WTC11 (cell line): ENCODE data around the gene TMC1. TPM values are rescaled to one million over a fixed set of nuclear protein-coding genes. Genes with fewer than 3 reads are reported as not detected.

ENCODE experiments used
- ATAC-seq: fragments of 200-7000 bp; cut with Tn5 transposase; 2 replicates; pipeline ENCODE4 v1.10.0; 2021; ENCODE audit warnings: mild to moderate bottlenecking, moderate library complexity
- CTCF ChIA-PET: fragments of 300-600 bp; sonication (Branson Sonifier 250); formaldehyde crosslinking; loops from one replicate; lab custom pipeline; 2021; ENCODE audit warnings: antibody characterized with exemption; lab: Charles Lee
- POLR2A ChIA-PET: fragments of 350-600 bp; sonication (Branson Sonifier 250); formaldehyde crosslinking; loops from one replicate; lab custom pipeline; 2021; ENCODE audit warnings: antibody characterized with exemption; lab: Charles Lee
- DNase-seq: peaks from one replicate; pipeline ENCODE4 v3.0.0; 2021; ENCODE audit warnings: low spot score
- H3K27ac Mint-ChIP-seq: 2 replicates; pipeline ENCODE4 v1.8.0; 2021; ENCODE audit warnings: mixed read lengths
- H3K27me3 Mint-ChIP-seq: 2 replicates; pipeline ENCODE4 v1.8.0; 2021; ENCODE audit warnings: low read depth, mild to moderate bottlenecking, moderate library complexity, mixed read lengths
- H3K36me3 Mint-ChIP-seq: 2 replicates; pipeline ENCODE4 v1.8.0; 2021; ENCODE audit warnings: mixed read lengths
- H3K4me1 Mint-ChIP-seq: 2 replicates; pipeline ENCODE4 v1.8.0; 2022; ENCODE audit warnings: mixed read lengths
- H3K4me3 Mint-ChIP-seq: 2 replicates; pipeline ENCODE4 v1.8.0; 2021; ENCODE audit warnings: mild to moderate bottlenecking, moderate library complexity, mixed read lengths
- H3K9me3 Mint-ChIP-seq: 2 replicates; pipeline ENCODE4 v1.8.0; 2021; ENCODE audit warnings: mixed read lengths
- ATF1 ChIP-seq: sonication (generic); formaldehyde crosslinking; IDR thresholded peaks from 2 replicates; pipeline ENCODE4 v1.8.1; 2023; ENCODE audit warnings: mild to moderate bottlenecking, moderate library complexity, missing genetic modification reagents
- CREB1 ChIP-seq: sonication (generic); formaldehyde crosslinking; IDR thresholded peaks from 2 replicates; pipeline ENCODE4 v1.8.0; 2023; ENCODE audit warnings: mild to moderate bottlenecking, missing genetic modification reagents
- FOXJ3 ChIP-seq: sonication (generic); formaldehyde crosslinking; IDR thresholded peaks from 2 replicates; pipeline ENCODE4 v1.9.0; 2021; ENCODE audit warnings: missing genetic modification reagents, mild to moderate bottlenecking, borderline replicate concordance
- FOXK1 ChIP-seq: sonication (generic); formaldehyde crosslinking; IDR thresholded peaks from 2 replicates; pipeline ENCODE4 v1.8.0; 2022; ENCODE audit warnings: mild to moderate bottlenecking, moderate library complexity, missing genetic modification reagents
- HMGXB4 ChIP-seq: sonication (generic); formaldehyde crosslinking; IDR thresholded peaks from 2 replicates; pipeline ENCODE4 v1.8.1; 2023; ENCODE audit warnings: mild to moderate bottlenecking, moderate library complexity, missing genetic modification reagents
- NFE2L1 ChIP-seq: sonication (generic); formaldehyde crosslinking; IDR thresholded peaks from 2 replicates; pipeline ENCODE4 v1.8.1; 2023; ENCODE audit warnings: missing genetic modification reagents
- TCF7 ChIP-seq: sonication (generic); formaldehyde crosslinking; IDR thresholded peaks from 2 replicates; pipeline ENCODE4 v1.8.0; 2022; ENCODE audit warnings: mild to moderate bottlenecking, low read depth, missing genetic modification reagents, moderate library complexity
- ZBTB21 ChIP-seq: sonication (generic); formaldehyde crosslinking; IDR thresholded peaks from 2 replicates; pipeline ENCODE4 v1.8.1; 2023; ENCODE audit warnings: mild to moderate bottlenecking, missing genetic modification reagents, borderline replicate concordance
- ZBTB43 ChIP-seq: sonication (generic); formaldehyde crosslinking; IDR thresholded peaks from 2 replicates; pipeline ENCODE4 v1.8.1; 2023; ENCODE audit warnings: mild to moderate bottlenecking, missing genetic modification reagents
- ZNF121 ChIP-seq: sonication (generic); formaldehyde crosslinking; IDR thresholded peaks from 2 replicates; pipeline ENCODE4 v1.8.0; 2023; ENCODE audit warnings: missing genetic modification reagents
- ZNF317 ChIP-seq: sonication (generic); formaldehyde crosslinking; IDR thresholded peaks from 2 replicates; pipeline ENCODE4 v1.8.1; 2023; ENCODE audit warnings: low read depth, mild to moderate bottlenecking, moderate library complexity, missing genetic modification reagents, borderline replicate concordance
- ZNF396 ChIP-seq: fragments of 250-450 bp; sonication (Bioruptor Pico); IDR thresholded peaks from 2 replicates; pipeline ENCODE4 v1.8.0; 2021; ENCODE audit warnings: mild to moderate bottlenecking, moderate library complexity, borderline replicate concordance
- ZNF416 ChIP-seq: fragments of 250-450 bp; sonication (Bioruptor Pico); IDR thresholded peaks from 2 replicates; pipeline ENCODE4 v1.9.0; 2021; ENCODE audit warnings: mild to moderate bottlenecking, inconsistent platforms
- total RNA-seq: library from RNA; stranded (reverse); gene quantifications from 3 replicates; pipeline ENCODE4 v1.2.3, GENCODE V29; 2021
- TF ChIP-seq, protein P1 (sequence below): fragments of 250-450 bp; sonication (Bioruptor Pico); IDR thresholded peaks from 2 replicates; pipeline ENCODE4 v1.9.0; 2021; ENCODE audit warnings: mild to moderate bottlenecking, borderline replicate concordance
- TF ChIP-seq, protein P2 (sequence below): sonication (generic); formaldehyde crosslinking; IDR thresholded peaks from 2 replicates; pipeline ENCODE4 v1.8.0; 2022; ENCODE audit warnings: mild to moderate bottlenecking, missing genetic modification reagents
- TF ChIP-seq, protein P3 (sequence below): sonication (generic); formaldehyde crosslinking; IDR thresholded peaks from 2 replicates; pipeline ENCODE4 v1.8.1; 2022; ENCODE audit warnings: missing genetic modification reagents, borderline replicate concordance

Gene TMC1
- total RNA-seq, 1 experiment from 2014 or later: 0.31 TPM

GRCh38 chr9:72753266-72753893 is 232.0 kb downstream of the TMC1 start:
- H3K27ac Mint-ChIP-seq: no peak overlapping the region
- ChIA-PET CTCF (interaction anchor here (0.6 to 0.7 kb wide), 3 partner anchors 184 to 515 kb away, joined by 5 to 7 read pairs (median 5); no protein-coding TSS in a partner anchor), POLR2A (interaction anchor here (0.6 kb wide), 1 partner anchor 387 kb away, joined by 4 read pairs; no protein-coding TSS in a partner anchor)
- DNase-seq: no peak
- H3K4me3 Mint-ChIP-seq: no peak overlapping the region
- H3K9me3 Mint-ChIP-seq: no peaks in the 10 kb centered on the region
- no peaks in the 10 kb centered on the region for H3K36me3 Mint-ChIP-seq
- peaks cover 4% of the 10 kb centered on the region for H3K4me1 Mint-ChIP-seq
- no peak for ATAC-seq
- TF ChIP-seq ZNF317 (CRISPR knock-in tag): no peak
- TF ChIP-seq FOXK1 (CRISPR knock-in tag): no peak
- TF ChIP-seq FOXJ3: no peak
- no peak for TF ChIP-seq HMGXB4 (CRISPR knock-in tag)
- TF ChIP-seq, protein P1, sequence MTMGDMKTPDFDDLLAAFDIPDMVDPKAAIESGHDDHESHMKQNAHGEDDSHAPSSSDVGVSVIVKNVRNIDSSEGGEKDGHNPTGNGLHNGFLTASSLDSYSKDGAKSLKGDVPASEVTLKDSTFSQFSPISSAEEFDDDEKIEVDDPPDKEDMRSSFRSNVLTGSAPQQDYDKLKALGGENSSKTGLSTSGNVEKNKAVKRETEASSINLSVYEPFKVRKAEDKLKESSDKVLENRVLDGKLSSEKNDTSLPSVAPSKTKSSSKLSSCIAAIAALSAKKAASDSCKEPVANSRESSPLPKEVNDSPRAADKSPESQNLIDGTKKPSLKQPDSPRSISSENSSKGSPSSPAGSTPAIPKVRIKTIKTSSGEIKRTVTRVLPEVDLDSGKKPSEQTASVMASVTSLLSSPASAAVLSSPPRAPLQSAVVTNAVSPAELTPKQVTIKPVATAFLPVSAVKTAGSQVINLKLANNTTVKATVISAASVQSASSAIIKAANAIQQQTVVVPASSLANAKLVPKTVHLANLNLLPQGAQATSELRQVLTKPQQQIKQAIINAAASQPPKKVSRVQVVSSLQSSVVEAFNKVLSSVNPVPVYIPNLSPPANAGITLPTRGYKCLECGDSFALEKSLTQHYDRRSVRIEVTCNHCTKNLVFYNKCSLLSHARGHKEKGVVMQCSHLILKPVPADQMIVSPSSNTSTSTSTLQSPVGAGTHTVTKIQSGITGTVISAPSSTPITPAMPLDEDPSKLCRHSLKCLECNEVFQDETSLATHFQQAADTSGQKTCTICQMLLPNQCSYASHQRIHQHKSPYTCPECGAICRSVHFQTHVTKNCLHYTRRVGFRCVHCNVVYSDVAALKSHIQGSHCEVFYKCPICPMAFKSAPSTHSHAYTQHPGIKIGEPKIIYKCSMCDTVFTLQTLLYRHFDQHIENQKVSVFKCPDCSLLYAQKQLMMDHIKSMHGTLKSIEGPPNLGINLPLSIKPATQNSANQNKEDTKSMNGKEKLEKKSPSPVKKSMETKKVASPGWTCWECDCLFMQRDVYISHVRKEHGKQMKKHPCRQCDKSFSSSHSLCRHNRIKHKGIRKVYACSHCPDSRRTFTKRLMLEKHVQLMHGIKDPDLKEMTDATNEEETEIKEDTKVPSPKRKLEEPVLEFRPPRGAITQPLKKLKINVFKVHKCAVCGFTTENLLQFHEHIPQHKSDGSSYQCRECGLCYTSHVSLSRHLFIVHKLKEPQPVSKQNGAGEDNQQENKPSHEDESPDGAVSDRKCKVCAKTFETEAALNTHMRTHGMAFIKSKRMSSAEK (CRISPR knock-in tag): no peak
- TF ChIP-seq ZNF396 (CRISPR knock-in tag): no peak
- no peak for TF ChIP-seq TCF7 (CRISPR knock-in tag)
- no peak for TF ChIP-seq NFE2L1 (CRISPR knock-in tag)
- no peak for TF ChIP-seq CREB1 (CRISPR knock-in tag)
- TF ChIP-seq, protein P2, sequence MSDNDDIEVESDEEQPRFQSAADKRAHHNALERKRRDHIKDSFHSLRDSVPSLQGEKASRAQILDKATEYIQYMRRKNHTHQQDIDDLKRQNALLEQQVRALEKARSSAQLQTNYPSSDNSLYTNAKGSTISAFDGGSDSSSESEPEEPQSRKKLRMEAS (CRISPR knock-in tag): no peak
- no peaks in the 10 kb centered on the region for H3K27me3 Mint-ChIP-seq

GRCh38 chr9:72755836-72756235 is 234.4 kb downstream of the TMC1 start:
- Mint-ChIP-seq H3K4me1 (no peaks in the 10 kb centered on the region), H3K27ac (no peak overlapping the region), H3K36me3 (no peaks in the 10 kb centered on the region), H3K9me3 (no peaks in the 10 kb centered on the region), H3K27me3 (no peaks in the 10 kb centered on the region), H3K4me3 (no peak overlapping the region)
- ChIA-PET POLR2A (no interaction called here), CTCF (no interaction called here)
- DNase-seq (no peak), ATAC-seq (no peak)
- TF ChIP-seq ZBTB21 (CRISPR knock-in tag) (no peak), ATF1 (CRISPR knock-in tag) (no peak), ZBTB43 (CRISPR knock-in tag) (no peak), ZNF121 (CRISPR knock-in tag) (no peak), FOXJ3 (no peak), ZNF396 (CRISPR knock-in tag) (no peak), ZNF416 (no peak)
- TF ChIP-seq, protein P3, sequence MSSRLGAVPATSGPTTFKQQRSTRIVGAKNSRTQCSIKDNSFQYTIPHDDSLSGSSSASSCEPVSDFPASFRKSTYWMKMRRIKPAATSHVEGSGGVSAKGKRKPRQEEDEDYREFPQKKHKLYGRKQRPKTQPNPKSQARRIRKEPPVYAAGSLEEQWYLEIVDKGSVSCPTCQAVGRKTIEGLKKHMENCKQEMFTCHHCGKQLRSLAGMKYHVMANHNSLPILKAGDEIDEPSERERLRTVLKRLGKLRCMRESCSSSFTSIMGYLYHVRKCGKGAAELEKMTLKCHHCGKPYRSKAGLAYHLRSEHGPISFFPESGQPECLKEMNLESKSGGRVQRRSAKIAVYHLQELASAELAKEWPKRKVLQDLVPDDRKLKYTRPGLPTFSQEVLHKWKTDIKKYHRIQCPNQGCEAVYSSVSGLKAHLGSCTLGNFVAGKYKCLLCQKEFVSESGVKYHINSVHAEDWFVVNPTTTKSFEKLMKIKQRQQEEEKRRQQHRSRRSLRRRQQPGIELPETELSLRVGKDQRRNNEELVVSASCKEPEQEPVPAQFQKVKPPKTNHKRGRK: no peak
